Measurements from ENCODE around the gene RAVER1.

- TF ChIP-seq, protein P1, sequence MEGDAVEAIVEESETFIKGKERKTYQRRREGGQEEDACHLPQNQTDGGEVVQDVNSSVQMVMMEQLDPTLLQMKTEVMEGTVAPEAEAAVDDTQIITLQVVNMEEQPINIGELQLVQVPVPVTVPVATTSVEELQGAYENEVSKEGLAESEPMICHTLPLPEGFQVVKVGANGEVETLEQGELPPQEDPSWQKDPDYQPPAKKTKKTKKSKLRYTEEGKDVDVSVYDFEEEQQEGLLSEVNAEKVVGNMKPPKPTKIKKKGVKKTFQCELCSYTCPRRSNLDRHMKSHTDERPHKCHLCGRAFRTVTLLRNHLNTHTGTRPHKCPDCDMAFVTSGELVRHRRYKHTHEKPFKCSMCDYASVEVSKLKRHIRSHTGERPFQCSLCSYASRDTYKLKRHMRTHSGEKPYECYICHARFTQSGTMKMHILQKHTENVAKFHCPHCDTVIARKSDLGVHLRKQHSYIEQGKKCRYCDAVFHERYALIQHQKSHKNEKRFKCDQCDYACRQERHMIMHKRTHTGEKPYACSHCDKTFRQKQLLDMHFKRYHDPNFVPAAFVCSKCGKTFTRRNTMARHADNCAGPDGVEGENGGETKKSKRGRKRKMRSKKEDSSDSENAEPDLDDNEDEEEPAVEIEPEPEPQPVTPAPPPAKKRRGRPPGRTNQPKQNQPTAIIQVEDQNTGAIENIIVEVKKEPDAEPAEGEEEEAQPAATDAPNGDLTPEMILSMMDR (IDR thresholded peaks at IDR 0.05) = no peak
- no peak for TF ChIP-seq POLR2A (IDR thresholded peaks at IDR 0.05)
Measured at GRCh38 chr19:10270180-10270615, 63.1 kb downstream of the RAVER1 start.

All from ovary (tissue), 3 donors.